Measurements from ENCODE around the gene PCBP4. TPM values are rescaled to one million over a fixed set of nuclear protein-coding genes. Genes with fewer than 3 reads are reported as not detected.

Gene PCBP4
- total and polyA plus RNA-seq, 4 experiments from 2014 or later: 13.0 to 20.5 (median 19.1) TPM

GRCh38 chr3:51955893-51956770 is 11.1 kb downstream of the PCBP4 start:
- ChIA-PET CTCF (ENCODE audit: partially characterized antibody) (no interaction called here), POLR2A (ENCODE audit: partially characterized antibody) (interaction anchor here (2.3 kb wide), 1 partner anchor 18 kb away, joined by 9 read pairs; the partner anchor contains the start of genes ABHD14A and ABHD14B)
- peaks cover 6 to 15% of the 10 kb centered on the region in 2 donors for H3K36me3 Mint-ChIP-seq
- H3K9me3 Mint-ChIP-seq: no peaks in the 10 kb centered on the region
- H3K9me3 ChIP-seq (ENCODE audit: control insufficient read depth in 1 of 2, low read length in 2 of 2): no peaks in the 10 kb centered on the region
- no peak overlapping the region for H3K27ac Mint-ChIP-seq
- peak in 1 of 5 donors; percentile 26 for DNase-seq
- H3K4me1 ChIP-seq (ENCODE audit: insufficient read depth, low read length): peaks cover 15% of the 10 kb centered on the region
- H3K4me1 Mint-ChIP-seq: peaks cover 0 to 8% (median 4%) of the 10 kb centered on the region in 4 donors
- no peak overlapping the region for H3K4me3 ChIP-seq (ENCODE audit: low read length in 2 of 2)
- H3K4me3 Mint-ChIP-seq: peak overlapping the region; percentile 24 to 67 (median 42)
- H3K36me3 ChIP-seq (ENCODE audit: insufficient read depth, low read length): no peaks in the 10 kb centered on the region
- peaks cover 5 to 12% of the 10 kb centered on the region in 2 donors for H3K27me3 Mint-ChIP-seq
- no peak overlapping the region for H3K27ac ChIP-seq (ENCODE audit: low read depth, low read length)
- intact Hi-C loops (cut with micrococcal nuclease): loop anchor here (1.0 to 2.0 kb wide), 2 partner anchors 13 to 18 kb away; partner anchors contain the start of genes ABHD14B and PARP3
- peaks cover 8% of the 10 kb centered on the region for H3K27me3 ChIP-seq (ENCODE audit: insufficient read depth, low read length)

DNA sequence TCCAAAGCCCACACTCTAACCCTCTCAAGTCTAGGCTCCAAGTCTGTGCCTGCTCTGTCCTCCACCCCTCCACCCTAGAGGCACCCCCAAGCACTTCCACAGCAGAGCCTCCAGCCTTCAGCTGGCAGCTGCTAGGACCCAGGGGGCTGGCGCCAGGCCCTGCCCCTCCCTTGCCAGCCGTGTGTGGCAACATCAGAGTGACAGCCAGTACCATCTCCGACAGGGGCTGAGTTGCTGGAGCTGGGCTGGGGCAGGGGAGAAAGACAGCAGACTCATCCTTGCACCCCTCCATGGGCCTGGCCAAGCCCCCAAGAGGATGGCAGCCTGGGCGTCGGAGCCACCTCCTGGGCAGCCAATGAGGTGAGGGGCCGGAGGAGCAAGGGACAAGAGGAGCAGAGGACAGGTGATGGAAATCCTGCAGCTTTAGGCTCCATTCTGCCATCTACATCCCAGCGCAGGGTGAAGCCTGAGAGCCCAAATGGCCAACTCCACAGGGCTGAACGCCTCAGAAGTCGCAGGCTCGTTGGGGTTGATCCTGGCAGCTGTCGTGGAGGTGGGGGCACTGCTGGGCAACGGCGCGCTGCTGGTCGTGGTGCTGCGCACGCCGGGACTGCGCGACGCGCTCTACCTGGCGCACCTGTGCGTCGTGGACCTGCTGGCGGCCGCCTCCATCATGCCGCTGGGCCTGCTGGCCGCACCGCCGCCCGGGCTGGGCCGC is 11.9 kb downstream of the PCBP4 start, which contains the start of gene GPR62:
GPR62 (plus strand) TSS at position 207 of the 718 bp plus-strand sequence; CDS start at position 479, 272 bp downstream.
- Mint-ChIP-seq H3K4me3 (peak within 1 kb of the TSS in 7 of 8 donors; percentile 10 to 68 (median 38)), H3K27ac (no peak within 1 kb of the TSS), H3K36me3 (peaks cover 4 to 11% of the 10 kb centered on the region in 2 donors), H3K4me1 (peaks cover 0 to 8% (median 4%) of the 10 kb centered on the region in 4 donors), H3K27me3 (peaks cover 5 to 12% of the 10 kb centered on the region in 2 donors), H3K9me3 (no peaks in the 10 kb centered on the region)
- no peaks in the 10 kb centered on the region for H3K9me3 ChIP-seq (ENCODE audit: control insufficient read depth in 1 of 2, low read length in 2 of 2)
- peaks cover 15% of the 10 kb centered on the region for H3K4me1 ChIP-seq (ENCODE audit: insufficient read depth, low read length)
- intact Hi-C loops (cut with micrococcal nuclease): no loop called here
- ChIA-PET CTCF (ENCODE audit: partially characterized antibody) (no interaction called here), POLR2A (ENCODE audit: partially characterized antibody) (no interaction called here)
- no peak for DNase-seq
- no peak within 1 kb of the TSS for H3K27ac ChIP-seq (ENCODE audit: low read depth, low read length)
- H3K27me3 ChIP-seq (ENCODE audit: insufficient read depth, low read length): peaks cover 8% of the 10 kb centered on the region
- H3K4me3 ChIP-seq (ENCODE audit: low read length in 2 of 2): no peak within 1 kb of the TSS
- H3K36me3 ChIP-seq (ENCODE audit: insufficient read depth, low read length): no peaks in the 10 kb centered on the region

DNA sequence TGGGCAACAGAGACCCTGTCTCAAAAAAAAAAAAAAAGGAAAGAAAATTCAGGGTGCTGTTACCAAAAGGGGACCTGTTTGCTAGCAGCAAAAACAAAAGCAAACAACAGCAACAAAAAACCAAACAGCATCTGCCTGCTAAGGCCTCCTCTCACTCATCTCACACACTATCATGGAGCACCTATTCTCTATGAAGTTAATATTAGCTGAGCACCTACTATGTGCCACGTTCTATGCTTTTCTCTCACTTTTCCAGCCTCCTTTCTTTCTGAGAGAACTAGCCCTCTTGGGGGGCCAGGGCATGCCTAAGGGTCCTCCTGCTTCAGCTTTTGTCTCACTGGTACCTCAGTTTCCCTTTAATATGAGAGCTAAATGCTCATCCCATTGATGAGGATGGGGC is 12.5 kb downstream of the PCBP4 start:
- Histone ChIP-seq H3K4me3 (ENCODE audit: low read length in 2 of 2) (no peak overlapping the region), H3K27me3 (ENCODE audit: insufficient read depth, low read length) (peaks cover 8% of the 10 kb centered on the region), H3K36me3 (ENCODE audit: insufficient read depth, low read length) (no peaks in the 10 kb centered on the region), H3K4me1 (ENCODE audit: insufficient read depth, low read length) (peaks cover 15% of the 10 kb centered on the region), H3K27ac (ENCODE audit: low read depth, low read length) (no peak overlapping the region), H3K9me3 (ENCODE audit: control insufficient read depth in 1 of 2, low read length in 2 of 2) (no peaks in the 10 kb centered on the region)
- H3K27me3 Mint-ChIP-seq: peaks cover 5 to 12% of the 10 kb centered on the region in 2 donors
- peak overlapping the region in 1 of 8 donors; percentile 10 for H3K4me3 Mint-ChIP-seq
- peaks cover 0 to 8% (median 4%) of the 10 kb centered on the region in 4 donors for H3K4me1 Mint-ChIP-seq
- no peak for DNase-seq
- ChIA-PET CTCF (ENCODE audit: partially characterized antibody) (no interaction called here), POLR2A (ENCODE audit: partially characterized antibody) (interaction anchor here (0.7 to 1.5 kb wide), 3 partner anchors 12 to 33 kb away, joined by 3 to 4 read pairs (median 3); partner anchors contain the start of gene ABHD14A)
- H3K27ac Mint-ChIP-seq: no peak overlapping the region
- H3K36me3 Mint-ChIP-seq: peaks cover 3 to 5% of the 10 kb centered on the region in 2 donors
- intact Hi-C loops (cut with micrococcal nuclease): no loop called here
- no peaks in the 10 kb centered on the region for H3K9me3 Mint-ChIP-seq

- Histone ChIP-seq H3K4me3 (ENCODE audit: low read length in 2 of 2) (no peak overlapping the region), H3K4me1 (ENCODE audit: insufficient read depth, low read length) (peaks cover 15% of the 10 kb centered on the region), H3K9me3 (ENCODE audit: control insufficient read depth in 1 of 2, low read length in 2 of 2) (no peaks in the 10 kb centered on the region), H3K27me3 (ENCODE audit: insufficient read depth, low read length) (peaks cover 8% of the 10 kb centered on the region), H3K27ac (ENCODE audit: low read depth, low read length) (no peak overlapping the region), H3K36me3 (ENCODE audit: insufficient read depth, low read length) (no peaks in the 10 kb centered on the region)
- CTCF ChIA-PET (ENCODE audit: partially characterized antibody): interaction anchor here (1.2 kb wide), 1 partner anchor 385 kb away, joined by 3 read pairs; no protein-coding TSS in a partner anchor
- H3K36me3 Mint-ChIP-seq: peaks cover 3 to 5% of the 10 kb centered on the region in 2 donors
- intact Hi-C loops (cut with micrococcal nuclease): no loop called here
- peak overlapping the region in 4 of 8 donors; percentile 10 to 53 (median 29) for H3K4me3 Mint-ChIP-seq
- no peak overlapping the region for H3K27ac Mint-ChIP-seq
- POLR2A ChIA-PET (ENCODE audit: partially characterized antibody): interaction anchor here (0.7 to 1.5 kb wide), 3 partner anchors 11 to 34 kb away, joined by 3 to 4 read pairs (median 3); partner anchors contain the start of gene ABHD14A
- DNase-seq: no peak
- H3K4me1 Mint-ChIP-seq: peaks cover 0 to 8% (median 4%) of the 10 kb centered on the region in 4 donors
- H3K9me3 Mint-ChIP-seq: no peaks in the 10 kb centered on the region
- peaks cover 5 to 12% of the 10 kb centered on the region in 2 donors for H3K27me3 Mint-ChIP-seq
These were observed 13.1 kb downstream of the PCBP4 start for GRCh38 chr3:51954105-51954504.

DNA sequence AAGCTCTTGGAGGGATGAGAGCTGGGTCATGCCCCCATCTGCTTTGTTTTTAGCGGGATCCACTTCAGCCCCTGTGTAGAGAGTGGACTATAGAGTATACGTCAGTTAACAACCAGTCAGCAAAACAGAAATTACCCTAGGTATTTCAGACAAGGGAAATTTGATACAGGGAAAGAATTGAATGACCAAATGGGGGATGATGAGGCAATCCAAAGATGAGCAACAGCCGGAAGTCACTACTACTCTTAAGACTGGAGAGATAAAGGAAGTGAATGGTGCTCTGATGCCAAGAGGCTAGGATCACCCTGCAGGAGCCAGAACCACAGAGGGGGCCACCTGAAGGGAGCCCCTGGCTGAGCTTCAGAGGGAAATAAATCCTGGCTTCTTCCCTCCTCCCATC is 13.8 kb downstream of the PCBP4 start:
- Mint-ChIP-seq H3K27me3 (peaks cover 5 to 12% of the 10 kb centered on the region in 2 donors), H3K36me3 (peaks cover 3 to 4% of the 10 kb centered on the region in 2 donors), H3K9me3 (no peaks in the 10 kb centered on the region), H3K27ac (no peak overlapping the region), H3K4me3 (no peak overlapping the region), H3K4me1 (peaks cover 0 to 8% (median 4%) of the 10 kb centered on the region in 4 donors)
- ChIA-PET POLR2A (ENCODE audit: partially characterized antibody) (interaction anchor here (1.5 kb wide), 2 partner anchors 11 to 21 kb away, joined by 3 to 4 read pairs; partner anchors contain the start of gene ABHD14A), CTCF (ENCODE audit: partially characterized antibody) (interaction anchor here (0.9 to 3.2 kb wide), 3 partner anchors 9 to 386 kb away, joined by 3 to 14 read pairs (median 4); partner anchors contain the start of gene ABHD14B)
- H3K36me3 ChIP-seq (ENCODE audit: insufficient read depth, low read length): no peaks in the 10 kb centered on the region
- no peak overlapping the region for H3K4me3 ChIP-seq (ENCODE audit: low read length in 2 of 2)
- peaks cover 8% of the 10 kb centered on the region for H3K27me3 ChIP-seq (ENCODE audit: insufficient read depth, low read length)
- H3K4me1 ChIP-seq (ENCODE audit: insufficient read depth, low read length): peaks cover 15% of the 10 kb centered on the region
- H3K9me3 ChIP-seq (ENCODE audit: control insufficient read depth in 1 of 2, low read length in 2 of 2): no peaks in the 10 kb centered on the region
- DNase-seq: no peak
- intact Hi-C loops (cut with micrococcal nuclease): no loop called here
- no peak overlapping the region for H3K27ac ChIP-seq (ENCODE audit: low read depth, low read length)

DNA sequence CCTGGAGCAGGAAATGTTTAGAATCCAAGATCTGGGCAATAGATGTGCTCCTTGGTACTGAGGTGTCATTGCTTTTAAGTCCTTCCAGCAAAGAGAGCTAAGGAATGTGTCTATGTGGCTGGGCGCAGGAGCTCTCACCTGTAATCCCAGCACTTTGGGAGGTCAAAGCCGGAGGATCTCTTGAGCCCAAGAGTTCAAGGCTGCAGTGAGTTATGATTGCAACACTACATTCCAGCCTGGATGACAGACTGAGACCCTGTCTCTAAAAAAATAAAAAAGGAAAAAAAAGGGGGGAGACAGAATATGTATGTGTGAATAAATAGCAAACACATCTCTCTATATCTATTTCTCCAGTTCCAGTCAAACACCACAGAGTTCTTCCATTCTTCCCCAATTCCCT is 16.4 kb downstream of the PCBP4 start:
- H3K36me3 ChIP-seq (ENCODE audit: insufficient read depth, low read length): no peaks in the 10 kb centered on the region
- H3K27ac Mint-ChIP-seq: no peak overlapping the region
- H3K27me3 Mint-ChIP-seq: peaks cover 3 to 12% of the 10 kb centered on the region in 2 donors
- no peak overlapping the region for H3K4me3 Mint-ChIP-seq
- DNase-seq: no peak
- H3K36me3 Mint-ChIP-seq: peaks cover 0 to 5% of the 10 kb centered on the region in 2 donors
- H3K4me3 ChIP-seq (ENCODE audit: low read length in 2 of 2): no peak overlapping the region
- H3K27ac ChIP-seq (ENCODE audit: low read depth, low read length): no peak overlapping the region
- no peaks in the 10 kb centered on the region for H3K9me3 Mint-ChIP-seq
- CTCF ChIA-PET (ENCODE audit: partially characterized antibody): interaction anchor here (1.8 to 3.2 kb wide), 2 partner anchors 9 to 22 kb away, joined by 7 to 14 read pairs; partner anchors contain the start of genes ABHD14B, PARP3 and RRP9
- POLR2A ChIA-PET (ENCODE audit: partially characterized antibody): interaction anchor here (0.6 kb wide), 1 partner anchor 9 kb away, joined by 3 read pairs; the partner anchor contains the start of gene PARP3
- H3K4me1 Mint-ChIP-seq: peaks cover 0 to 8% (median 0%) of the 10 kb centered on the region in 4 donors
- H3K4me1 ChIP-seq (ENCODE audit: insufficient read depth, low read length): peaks cover 4% of the 10 kb centered on the region
- H3K9me3 ChIP-seq (ENCODE audit: control insufficient read depth in 1 of 2, low read length in 2 of 2): no peaks in the 10 kb centered on the region
- peaks cover 8% of the 10 kb centered on the region for H3K27me3 ChIP-seq (ENCODE audit: insufficient read depth, low read length)
- intact Hi-C loops (cut with micrococcal nuclease): no loop called here

Measured in CD4-positive, alpha-beta memory T cell (primary cell).